NCI-H526 (cell line): ENCODE data around the gene MTMR8.
A peak's percentile ranks its signal among the peaks of the same experiment; 100 is the strongest.

Experiments
- DNase-seq, 2 experiments: peaks; one replicate each; lab custom pipeline; 2025; lab: John Stamatoyannopoulos, UW

Gene MTMR8

DNA sequence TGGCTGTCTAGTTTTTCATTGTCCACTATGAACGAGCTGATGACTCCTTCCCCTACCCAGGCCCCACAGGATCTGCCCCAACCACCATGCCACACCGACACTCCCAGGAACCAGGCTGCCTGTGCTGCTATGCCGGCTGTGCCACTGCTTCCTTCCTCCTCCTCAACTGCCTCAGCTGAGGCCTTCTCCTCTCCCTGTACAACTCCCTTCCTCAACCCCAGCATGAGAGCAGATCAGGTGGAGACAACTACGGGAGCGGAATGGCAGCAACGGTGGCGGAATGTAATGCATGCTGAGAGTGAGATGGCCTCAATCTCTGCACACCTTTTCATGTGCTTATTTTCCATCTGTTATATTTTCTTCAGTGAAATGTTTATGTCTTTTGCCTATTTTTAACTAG is 88.5 kb downstream of the MTMR8 start:
- DNase-seq = no peak

DNA sequence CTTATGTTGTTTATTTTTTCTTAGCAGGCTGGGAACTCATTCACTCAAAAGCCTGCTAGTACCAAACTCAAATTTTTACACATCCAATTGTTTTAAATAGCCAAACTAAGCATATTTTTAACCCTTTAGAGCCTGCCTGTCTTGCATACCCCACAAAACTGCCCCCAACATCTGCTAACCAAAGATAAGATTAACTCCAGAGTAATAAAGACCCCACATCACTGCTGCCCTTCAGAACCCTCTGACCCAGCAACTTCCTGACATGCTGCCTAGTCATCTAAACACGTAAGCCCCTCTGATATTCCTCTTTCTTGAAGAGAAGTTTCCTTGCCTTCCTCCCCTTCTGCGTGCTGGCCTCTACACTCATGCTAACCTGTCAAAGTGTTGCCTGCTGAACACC is 104.1 kb downstream of the MTMR8 start:
- DNase-seq = no peak

GRCh38 chrX:64265265-64265664 is 130.0 kb downstream of the MTMR8 start:
- no peak for DNase-seq

DNA sequence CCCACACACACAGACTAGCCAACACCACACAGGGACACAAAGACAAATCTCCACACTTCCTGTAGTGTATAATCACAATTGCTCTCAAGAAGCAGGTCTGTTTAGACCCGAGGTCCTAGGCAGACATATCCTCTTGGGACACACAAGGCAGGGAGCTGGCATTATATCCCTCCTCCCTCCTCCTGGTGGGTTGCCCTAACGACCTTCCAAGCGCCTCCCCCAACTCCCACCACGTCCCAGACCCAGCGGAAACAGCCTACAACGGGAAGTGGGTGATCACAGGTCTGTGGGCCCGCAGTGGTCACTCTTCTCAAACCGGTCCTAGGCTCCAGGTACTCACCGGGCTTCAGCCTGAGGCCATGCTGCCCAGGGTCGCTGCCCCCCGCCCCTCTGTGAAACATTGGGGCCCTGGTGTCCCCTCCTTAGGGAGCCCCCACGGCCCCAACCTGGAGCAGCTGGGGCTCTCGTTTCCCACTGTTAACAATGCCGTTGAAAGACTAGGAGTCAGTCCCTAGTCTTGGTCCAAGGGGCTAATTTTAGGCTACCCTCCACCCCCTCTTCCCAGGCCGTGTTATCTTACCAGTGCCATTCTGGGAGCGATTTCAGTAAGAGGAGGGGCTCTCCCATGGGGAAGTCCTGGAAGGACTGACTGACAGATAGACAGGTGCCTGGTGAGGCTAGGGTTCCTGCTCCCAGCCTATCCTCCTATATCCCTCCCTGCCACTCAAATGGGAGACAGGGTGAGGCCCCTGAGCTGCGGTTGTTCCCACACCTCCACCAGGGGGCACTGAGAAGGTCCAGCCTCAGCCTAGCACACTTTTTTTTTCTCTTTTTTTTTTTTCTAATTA is 164.9 kb downstream of the MTMR8 start, which contains the start of gene ASB12:
ASB12 (minus strand) TSS at position 485 of the 848 bp plus-strand sequence. CDS start 4,957 bp downstream, outside the sequence.
- peak in 1 of 2 experiments; percentile 27 for DNase-seq

DNA sequence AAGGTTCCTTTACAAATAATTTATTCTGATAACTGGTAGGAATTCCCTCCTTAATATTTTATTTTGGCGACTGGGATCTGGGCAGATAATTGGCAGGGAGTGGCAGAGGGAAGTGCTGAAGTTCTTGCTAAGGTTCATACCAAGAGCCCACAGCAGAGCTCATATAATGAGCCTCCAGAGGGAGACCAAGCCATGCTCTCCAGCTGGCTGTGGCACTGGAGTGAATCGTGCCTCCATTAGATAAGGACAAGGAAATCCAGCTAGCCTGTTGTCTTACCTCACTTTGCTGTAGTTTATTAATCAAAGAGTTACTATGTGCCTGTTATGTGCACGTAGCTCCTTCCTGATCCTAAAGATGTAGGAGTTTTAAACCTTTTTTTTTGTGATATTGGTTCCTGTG is 166.1 kb downstream of the MTMR8 start:
- peak; percentile 31 to 63 for DNase-seq
